Aorta (tissue), 5 donors: Measurements from ENCODE around the gene ZNF396. TPM values are rescaled to one million over a fixed set of nuclear protein-coding genes. Genes with fewer than 3 reads are reported as not detected.
A peak's percentile ranks its signal among the peaks of the same experiment; 100 is the strongest.

Source experiments
- ATAC-seq: fragments of 200-7000 bp; cut with Tn5 transposase; one replicate; pipeline ENCODE4 v1.9.1; 2022; ENCODE audit warnings: moderate library complexity; ENCODE audit not compliant: low FRiP score
- DNase-seq, 2 donors: peaks; one replicate each; pipeline ENCODE4 v3.0.0-alpha.2; 2020
- H3K27ac ChIP-seq, 2 donors: one replicate each; pipeline ENCODE4 v1.5.1; 2013; ENCODE audit warnings: low read length in 2 of 2, mild to moderate bottlenecking in 2 of 2, moderate library complexity in 2 of 2, control low read depth in 1 of 2, inconsistent platforms in 1 of 2, low read depth in 1 of 2
- H3K27me3 ChIP-seq, 2 donors: one replicate each; pipeline ENCODE4 v1.6.1; 2013; ENCODE audit warnings: control low read depth in 1 of 2, low read length in 1 of 2, mild to moderate bottlenecking in 1 of 2, moderate library complexity in 1 of 2; ENCODE audit not compliant: insufficient read depth in 2 of 2, control insufficient read depth in 1 of 2
- H3K36me3 ChIP-seq, 2 donors: one replicate each; pipeline ENCODE4 v1.6.1; 2013; ENCODE audit warnings: control low read depth in 1 of 2, low read length in 1 of 2, mild to moderate bottlenecking in 1 of 2; ENCODE audit not compliant: insufficient read depth in 2 of 2, control insufficient read depth in 1 of 2
- H3K4me1 ChIP-seq, 2 donors: one replicate each; pipeline ENCODE4 v1.6.1; 2013; ENCODE audit warnings: low read length in 2 of 2, control low read depth in 1 of 2, mild to moderate bottlenecking in 1 of 2, moderate library complexity in 1 of 2; ENCODE audit not compliant: insufficient read depth in 2 of 2, control insufficient read depth in 1 of 2
- H3K4me3 ChIP-seq, 2 donors: one replicate each; pipeline ENCODE4 v1.5.1; 2013; ENCODE audit warnings: low read length in 2 of 2, control low read depth in 1 of 2, mild to moderate bottlenecking in 1 of 2
- H3K9me3 ChIP-seq: one replicate; pipeline ENCODE4 v1.6.1; 2013; ENCODE audit warnings: mild to moderate bottlenecking, low read length; ENCODE audit not compliant: control insufficient read depth
- WGBS, 2 donors: extraction: QIAGEN DNeasy Blood & Tissue Kit; methylation state at CpG; one replicate each; pipeline ENCODE4 v1.1.7; 2013; 5-methylcytosine and 5-hydroxymethylcytosine counted together
- intact Hi-C, 2 donors: fragments of 100-400 bp; cut with DNase I; formaldehyde crosslinking; loops; one replicate each; pipeline versions ENCODE4 v1.14.2 to v1.15.0; 2022
- polyA plus RNA-seq, 2 donors: library from polyadenylated mRNA; stranded (reverse); fragments of 200-250 nt; gene quantifications; one replicate each; pipeline ENCODE4 v1.2.3, GENCODE V29; 2013
- total RNA-seq, 2 donors: library from RNA; stranded (reverse); fragmentation: NEBNext Ultra II Directional; extraction: Animal tissue kit (Norgen Biotek cat#: 25700); gene quantifications; one replicate each; pipeline ENCODE4 v1.2.1, GENCODE V29; 2021
- donor health status: healthy with polysubstance abuse.
- donor health status: Bipolar disorder and iron deficiency.
- donor health status: DM: no; HTN: no; CAD: no.
- donor health status: DM: no; HTN: no; CAD: no.
- donor health status: DM: yes; HTN: yes; CAD: no.

ZNF396 gene
- total and polyA plus RNA-seq, 4 donors: 1.9 to 4.4 (median 3.4) TPM

GRCh38 chr18:35352778-35353177 lies 24.4 kb downstream of the ZNF396 start:
- intact Hi-C loops: loop anchor here in 1 of 2 donors (5.0 kb wide), 1 partner anchor 120 kb away; no protein-coding TSS in a partner anchor
- Histone ChIP-seq H3K36me3 (no peaks in the 10 kb centered on the region), H3K27ac (no peak overlapping the region), H3K4me1 (no peaks in the 10 kb centered on the region), H3K9me3 (peaks cover 3% of the 10 kb centered on the region), H3K27me3 (no peaks in the 10 kb centered on the region), H3K4me3 (no peak overlapping the region)
- ATAC-seq (no peak), DNase-seq (no peak)

- intact Hi-C loops: loop anchor here in 1 of 2 donors (5.0 kb wide), 1 partner anchor 120 kb away; no protein-coding TSS in a partner anchor
- ATAC-seq: no peak
Observed at GRCh38 chr18:35352283-35352682, 24.9 kb downstream of the ZNF396 start.

GRCh38 chr18:35348001-35348400 lies 29.1 kb downstream of the ZNF396 start:
- H3K27ac ChIP-seq: no peak overlapping the region
- H3K9me3 ChIP-seq: peaks cover 3% of the 10 kb centered on the region
- no peaks in the 10 kb centered on the region for H3K4me1 ChIP-seq
- 81 to 85% methylated on average over 3 of the region's 3 CpGs for WGBS, 2 donors
- intact Hi-C loops: no loop called here
- no peak for DNase-seq
- H3K4me3 ChIP-seq: no peak overlapping the region
- no peaks in the 10 kb centered on the region for H3K36me3 ChIP-seq
- no peak for ATAC-seq
- H3K27me3 ChIP-seq: no peaks in the 10 kb centered on the region

More at GRCh38 chr18:35352283-35352682, 24.9 kb downstream of the ZNF396 start:
- 86 to 88% methylated on average over 2 of the region's 2 CpGs for WGBS, 2 donors
- H3K9me3 ChIP-seq: peaks cover 3% of the 10 kb centered on the region
- H3K4me3 ChIP-seq: no peak overlapping the region
- no peaks in the 10 kb centered on the region for H3K36me3 ChIP-seq
- DNase-seq: no peak
- H3K27me3 ChIP-seq: no peaks in the 10 kb centered on the region
- no peak overlapping the region for H3K27ac ChIP-seq
- no peaks in the 10 kb centered on the region for H3K4me1 ChIP-seq

- intact Hi-C loops: loop anchor here (2.0 kb wide), 1 partner anchor 105 kb away; the partner anchor contains the start of gene ZNF397 (in 2 of the 2)
- no peak for ATAC-seq
- no peaks in the 10 kb centered on the region for H3K27me3 ChIP-seq
Observed at GRCh38 chr18:35345950-35346349, 31.2 kb downstream of the ZNF396 start.

GRCh38 chr18:35345460-35345921 lies 31.6 kb downstream of the ZNF396 start:
- ATAC-seq (no peak), DNase-seq (no peak)
- H3K36me3 ChIP-seq: no peaks in the 10 kb centered on the region
- H3K4me3 ChIP-seq: no peak overlapping the region
- intact Hi-C loops: loop anchor here (2.0 kb wide), 1 partner anchor 105 kb away; the partner anchor contains the start of gene ZNF397 (in 2 of the 2)
- H3K27ac ChIP-seq: peak overlapping the region; percentile 19 to 87
- H3K4me1 ChIP-seq: peaks cover 0 to 3% of the 10 kb centered on the region in 2 donors
- no peaks in the 10 kb centered on the region for H3K27me3 ChIP-seq
- WGBS, 2 donors: 1 to 3% methylated on average over 6 of the region's 6 CpGs
- H3K9me3 ChIP-seq: no peaks in the 10 kb centered on the region

More at GRCh38 chr18:35345950-35346349, 31.2 kb downstream of the ZNF396 start:
- no peak overlapping the region for H3K4me3 ChIP-seq
- peak in 1 of 2 donors; percentile 53 for DNase-seq
- no peaks in the 10 kb centered on the region for H3K36me3 ChIP-seq
- 70 to 87% methylated on average over 1 of the region's 1 CpG for WGBS, 2 donors
- H3K9me3 ChIP-seq: no peaks in the 10 kb centered on the region
- no peak overlapping the region for H3K27ac ChIP-seq
- H3K4me1 ChIP-seq: peaks cover 0 to 3% of the 10 kb centered on the region in 2 donors

- WGBS, 2 donors: 38 to 39% methylated on average over 12 of the region's 12 CpGs
- H3K27ac ChIP-seq: peak overlapping the region; percentile 19 to 87
- H3K4me1 ChIP-seq: peaks cover 0 to 3% of the 10 kb centered on the region in 2 donors
- peaks cover 0 to 5% of the 10 kb centered on the region in 2 donors for H3K36me3 ChIP-seq
- ATAC-seq (no peak), DNase-seq (peak in 1 of 2 donors; percentile 70)
- intact Hi-C loops: loop anchor here (2.0 to 5.0 kb wide), 2 partner anchors 53 to 104 kb away; partner anchors contain the start of genes ZNF397 (in 2 of the 2) and ZSCAN30 (in 1 of the 2)
- H3K9me3 ChIP-seq: no peaks in the 10 kb centered on the region
- H3K4me3 ChIP-seq: peak overlapping the region; percentile 37 to 71
- H3K27me3 ChIP-seq: no peaks in the 10 kb centered on the region
Observed at GRCh38 chr18:35344736-35345459, 32.2 kb downstream of the ZNF396 start.

DNA sequence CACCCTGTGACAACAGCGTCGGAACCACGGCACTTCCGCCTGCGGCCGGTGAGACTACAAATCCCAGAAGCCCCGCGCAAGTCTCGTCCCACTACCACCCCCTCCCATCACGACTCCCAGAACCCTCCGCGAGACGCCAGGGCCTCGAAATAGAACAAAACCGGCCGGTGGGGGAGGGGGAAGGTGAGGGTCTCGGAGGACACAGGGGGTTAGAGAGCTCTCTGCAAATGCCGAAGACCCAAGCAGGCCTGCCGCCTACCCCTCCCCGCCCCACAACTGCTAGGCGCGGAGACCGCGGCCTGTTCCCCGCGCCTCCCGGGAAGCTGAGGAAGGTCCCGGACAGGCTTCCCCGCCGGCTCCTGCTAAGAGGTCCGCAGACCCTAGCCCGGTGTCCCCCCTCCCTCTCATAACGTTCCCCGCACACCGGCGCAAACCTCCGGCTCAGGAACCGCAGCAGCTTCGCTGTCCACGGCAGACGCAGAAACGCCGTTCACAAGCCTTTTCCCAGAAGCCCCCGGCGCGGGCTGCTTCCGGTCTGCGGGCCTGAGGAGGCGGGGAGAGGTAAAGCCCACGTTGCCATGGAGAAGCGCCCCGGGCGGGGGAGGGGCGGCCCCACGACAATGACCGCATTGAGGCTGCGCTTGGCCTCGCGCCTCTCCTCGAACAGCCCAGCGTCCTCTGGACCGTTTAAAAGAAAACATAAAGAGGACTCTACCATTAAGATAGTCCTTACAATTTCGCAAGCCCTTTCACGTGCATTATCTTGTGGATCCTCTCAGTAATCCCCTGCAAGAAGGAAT lies 33.0 kb downstream of the ZNF396 start, which contains the start of gene ZNF24:
TSS of gene ZNF24 (minus strand) at position 485 of the 800 bp plus-strand sequence. CDS start 3,770 bp downstream, outside the sequence.
- Histone ChIP-seq H3K27me3 (no peaks in the 10 kb centered on the region), H3K36me3 (peaks cover 0 to 10% of the 10 kb centered on the region in 2 donors), H3K9me3 (no peaks in the 10 kb centered on the region), H3K4me3 (peak within 1 kb of the TSS; percentile 71 to 90), H3K4me1 (peaks cover 0 to 3% of the 10 kb centered on the region in 2 donors), H3K27ac (peak within 1 kb of the TSS; percentile 80 to 95)
- ATAC-seq (peak; percentile 99), DNase-seq (peak; percentile 98 to 99)
- intact Hi-C loops: loop anchor here (2.0 to 5.0 kb wide), 2 partner anchors 52 to 103 kb away; partner anchors contain the start of genes ZNF397 (in 2 of the 2) and ZSCAN30 (in 1 of the 2)
- WGBS, 2 donors: 0 to 1% methylated on average over 55 to 64 of the region's 64 CpGs

DNA sequence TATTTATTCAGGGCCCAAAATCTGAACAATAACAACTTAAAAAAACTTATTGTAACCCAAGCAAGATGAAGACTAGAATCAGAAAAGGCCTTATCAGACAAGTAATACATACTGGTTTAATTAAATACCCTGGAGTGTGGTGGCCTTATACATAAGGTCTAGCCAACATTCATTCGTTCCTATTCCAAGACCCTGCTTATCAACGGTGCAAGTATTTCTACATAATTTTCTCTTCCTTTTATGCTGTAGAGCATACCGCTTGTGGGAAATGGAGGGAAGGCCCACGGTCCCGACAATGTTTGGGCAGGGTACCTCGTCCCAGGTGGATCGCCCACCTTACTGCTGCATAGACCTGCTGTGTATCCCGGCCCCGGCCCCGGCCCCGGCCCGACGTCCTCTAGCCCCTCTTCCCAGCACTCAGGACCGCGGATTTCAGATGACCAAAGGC lies 33.6 kb downstream of the ZNF396 start:
- H3K4me1 ChIP-seq: peaks cover 0 to 3% of the 10 kb centered on the region in 2 donors
- 1 to 2% methylated on average over 15 of the region's 15 CpGs for WGBS, 2 donors
- no peaks in the 10 kb centered on the region for H3K27me3 ChIP-seq
- peaks cover 0 to 10% of the 10 kb centered on the region in 2 donors for H3K36me3 ChIP-seq
- peak overlapping the region; percentile 71 to 76 for H3K4me3 ChIP-seq
- H3K9me3 ChIP-seq: no peaks in the 10 kb centered on the region
- DNase-seq (no peak), ATAC-seq (no peak)
- peak overlapping the region in 1 of 2 donors; percentile 43 for H3K27ac ChIP-seq
- intact Hi-C loops: loop anchor here in 1 of 2 donors (5.0 kb wide), 1 partner anchor 51 kb away; the partner anchor contains the start of gene ZSCAN30
